GM21529 (cell line): ENCODE measurements around the gene PLEKHG5.
"Not testable (repeated sequence)": the region's sequence is repeated elsewhere in the genome, so short reads cannot be mapped to it uniquely, and the experiment has no call there.

Experiments
- ATAC-seq: cut with Tn5 transposase; IDR thresholded peaks from one replicate; pipeline ENCODE4 v1.9.1; 2021; ENCODE audit not compliant: unreplicated experiment

The PLEKHG5 gene

GRCh38 chr1:6497215-6497866 is 5.9 kb upstream of the PLEKHG5 start:
- no peak for ATAC-seq

DNA sequence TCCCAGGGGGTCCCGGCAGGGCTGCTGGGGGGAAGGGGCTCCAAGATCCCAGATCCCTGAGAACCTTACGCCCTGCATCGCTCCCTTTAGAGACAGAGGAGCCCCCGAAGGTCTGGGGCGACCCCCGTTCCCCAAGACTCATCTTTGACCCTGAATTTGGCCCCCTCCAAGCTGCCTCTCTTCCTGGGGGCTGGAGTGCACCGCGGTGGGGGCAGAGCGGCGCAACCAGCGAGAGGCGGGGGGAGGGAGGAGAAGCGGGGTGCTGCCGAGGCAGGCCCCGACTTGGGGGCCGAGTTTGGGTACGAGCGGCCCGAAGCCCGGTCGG is 5.4 kb upstream of the PLEKHG5 start:
- no peak for ATAC-seq

- no peak for ATAC-seq
These were observed 4.9 kb upstream of the PLEKHG5 start for GRCh38 chr1:6496365-6496721.

DNA sequence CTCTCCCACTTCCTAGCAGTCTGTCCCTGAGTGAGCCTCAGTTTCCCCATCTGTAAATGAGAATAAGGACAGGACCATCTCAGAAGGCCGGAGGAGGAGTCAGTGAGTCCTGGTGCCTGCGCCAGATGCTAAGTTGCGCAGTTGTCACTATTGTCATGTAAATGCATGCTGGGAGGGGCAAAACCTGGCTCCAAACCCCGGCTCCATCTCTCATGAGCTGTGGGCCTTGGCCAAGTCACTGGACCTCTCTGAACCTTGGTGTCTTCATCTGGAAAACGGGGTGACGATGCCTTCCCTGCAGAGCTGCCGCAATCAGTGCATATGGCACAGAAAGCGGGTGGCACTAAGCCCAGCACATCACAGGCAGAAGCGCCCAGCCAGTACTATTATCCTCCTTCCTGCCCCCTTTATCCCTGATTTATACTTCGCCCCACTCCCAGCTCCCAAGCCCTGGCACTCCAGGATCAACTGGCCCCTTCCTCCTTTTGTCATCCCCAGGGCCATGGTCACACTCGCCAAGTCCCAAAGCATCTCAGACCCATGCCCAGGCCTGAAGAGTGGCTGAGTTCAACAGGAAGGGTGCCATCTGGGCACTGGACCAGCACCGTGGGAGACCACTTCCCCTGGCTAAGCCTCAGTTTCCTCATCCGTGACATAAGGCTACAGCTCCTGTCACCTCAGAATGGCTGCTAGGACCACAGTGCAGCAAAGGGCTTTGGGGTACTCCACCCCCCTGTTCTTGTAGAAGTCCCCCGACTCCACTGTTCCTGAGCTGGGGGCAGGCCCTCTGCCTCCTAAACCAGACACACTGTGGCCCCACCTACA is 4.3 kb upstream of the PLEKHG5 start:
- ATAC-seq: no peak

DNA sequence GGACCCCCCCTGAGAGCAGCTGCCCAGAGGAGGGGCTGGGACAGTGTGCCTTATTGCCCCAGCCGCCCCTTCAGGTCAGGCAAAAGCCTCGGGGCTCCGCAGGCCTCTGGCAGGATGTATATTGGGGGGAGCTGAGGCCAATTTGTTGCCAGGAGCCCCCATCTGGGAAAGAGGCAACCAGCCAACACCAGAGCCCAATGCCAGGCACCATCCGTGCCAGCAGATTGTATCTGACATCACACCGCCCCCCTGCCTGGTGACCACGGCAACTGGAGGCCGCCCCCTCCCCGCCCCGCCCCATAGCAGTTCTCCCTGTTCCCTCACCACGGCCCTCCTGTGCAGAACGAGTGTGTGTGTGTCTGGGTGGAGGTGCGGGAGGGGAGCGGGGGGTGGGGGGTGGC is 3.6 kb upstream of the PLEKHG5 start:
- ATAC-seq: no peak

GRCh38 chr1:6494627-6495026 is 3.2 kb upstream of the PLEKHG5 start:
- ATAC-seq: no peak

GRCh38 chr1:6493834-6494223 is 2.4 kb upstream of the PLEKHG5 start:
- ATAC-seq: not testable (repeated sequence)

GRCh38 chr1:6491966-6492365 is 499 bp upstream of the PLEKHG5 start:
- ATAC-seq: no peak

DNA sequence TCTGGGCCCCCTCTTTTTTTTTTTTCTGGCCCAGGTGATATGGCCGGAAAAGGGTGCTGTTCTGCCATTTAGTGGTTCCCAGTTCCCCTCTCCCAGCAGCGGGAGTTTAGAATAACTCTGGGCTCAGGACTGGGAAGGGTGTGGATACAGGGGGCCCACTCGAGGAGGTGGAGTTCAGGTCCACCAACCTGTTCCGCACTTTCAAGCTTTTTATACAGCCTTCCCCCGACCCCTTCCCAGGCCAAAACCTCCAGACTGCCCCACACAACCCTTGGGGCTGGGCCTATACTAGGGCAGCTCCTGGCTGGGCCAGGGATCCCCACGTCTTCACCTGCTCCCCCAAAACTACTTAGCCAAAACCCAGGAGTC is 402 bp downstream of the PLEKHG5 start:
- ATAC-seq: no peak

- peak; percentile 56 for ATAC-seq
These were observed 1.0 kb downstream of the PLEKHG5 start for GRCh38 chr1:6490181-6491080.

- peak; percentile 52 for ATAC-seq
These were observed 1.7 kb downstream of the PLEKHG5 start for GRCh38 chr1:6489799-6490180.

- no peak for ATAC-seq
These were observed 2.1 kb downstream of the PLEKHG5 start for GRCh38 chr1:6489383-6489765.

DNA sequence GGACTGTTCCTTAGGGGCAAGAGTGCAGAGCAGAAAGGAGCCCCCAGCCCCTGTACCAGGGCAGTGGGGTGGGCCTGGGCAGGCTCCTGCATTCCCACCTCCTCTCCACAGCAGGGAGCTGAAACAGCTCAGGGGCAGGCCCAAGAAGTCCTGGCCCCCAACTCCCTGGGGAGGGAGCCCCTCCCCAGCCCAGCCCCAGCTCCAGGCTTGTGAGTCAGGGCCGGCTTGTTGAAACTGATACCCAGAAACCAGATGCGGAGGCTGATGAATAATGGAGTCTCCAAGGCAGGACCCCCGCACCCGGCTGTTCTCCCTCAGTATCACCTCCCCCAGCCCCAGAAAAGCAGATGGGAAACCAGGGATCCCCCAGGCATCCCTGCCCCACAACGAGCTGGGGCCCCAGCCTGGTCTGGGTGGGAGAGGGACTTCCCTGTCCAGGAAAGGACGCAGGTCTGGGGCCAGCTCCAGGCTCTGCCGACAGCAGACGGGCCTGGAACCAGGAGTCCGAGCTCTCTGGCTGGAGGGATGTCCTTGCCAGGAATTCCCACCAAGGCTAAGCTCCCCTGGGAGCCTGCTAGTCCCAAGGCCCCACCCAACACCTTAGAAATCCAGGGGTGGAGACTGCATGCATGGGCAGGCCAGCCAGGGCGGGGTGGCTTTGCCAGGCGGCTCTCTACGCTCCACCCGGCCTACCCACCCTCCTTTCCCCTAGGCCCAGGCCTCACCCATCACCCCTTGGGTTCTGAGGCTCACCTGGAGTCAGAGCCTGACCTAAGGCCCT is 2.7 kb downstream of the PLEKHG5 start:
- no peak for ATAC-seq

DNA sequence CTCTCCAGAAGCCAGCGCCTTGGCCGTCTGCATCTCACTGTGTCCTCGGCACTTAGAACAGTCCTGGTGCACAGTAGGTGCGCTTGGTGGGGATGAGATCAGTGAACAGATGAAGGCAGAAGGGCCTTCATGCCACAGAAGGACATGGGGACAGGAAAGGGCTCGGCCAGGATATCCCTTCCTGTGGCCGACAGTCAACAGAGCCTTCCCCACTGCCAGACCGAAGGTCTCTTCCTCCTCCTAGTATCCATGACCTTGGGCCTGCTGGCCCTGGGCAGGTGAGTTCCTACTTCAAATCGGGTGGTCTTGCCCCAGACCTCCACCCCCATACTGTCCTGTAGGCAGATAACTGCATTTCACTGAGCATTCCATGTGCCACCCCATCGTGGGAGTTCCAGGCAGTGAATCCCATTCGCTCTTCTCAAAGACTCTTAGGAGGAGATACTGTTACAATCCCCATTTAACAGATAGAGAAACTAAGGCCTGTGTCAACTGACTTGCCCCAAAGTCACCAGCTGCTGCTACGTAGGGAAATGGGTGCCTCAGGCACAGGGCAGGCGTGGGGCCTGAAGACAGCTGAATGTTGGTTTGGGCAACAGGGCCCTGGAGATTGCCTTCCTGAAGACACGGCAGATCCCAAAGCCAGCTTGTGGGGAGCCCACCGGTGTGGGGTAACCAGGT is 3.5 kb downstream of the PLEKHG5 start:
- no peak for ATAC-seq

DNA sequence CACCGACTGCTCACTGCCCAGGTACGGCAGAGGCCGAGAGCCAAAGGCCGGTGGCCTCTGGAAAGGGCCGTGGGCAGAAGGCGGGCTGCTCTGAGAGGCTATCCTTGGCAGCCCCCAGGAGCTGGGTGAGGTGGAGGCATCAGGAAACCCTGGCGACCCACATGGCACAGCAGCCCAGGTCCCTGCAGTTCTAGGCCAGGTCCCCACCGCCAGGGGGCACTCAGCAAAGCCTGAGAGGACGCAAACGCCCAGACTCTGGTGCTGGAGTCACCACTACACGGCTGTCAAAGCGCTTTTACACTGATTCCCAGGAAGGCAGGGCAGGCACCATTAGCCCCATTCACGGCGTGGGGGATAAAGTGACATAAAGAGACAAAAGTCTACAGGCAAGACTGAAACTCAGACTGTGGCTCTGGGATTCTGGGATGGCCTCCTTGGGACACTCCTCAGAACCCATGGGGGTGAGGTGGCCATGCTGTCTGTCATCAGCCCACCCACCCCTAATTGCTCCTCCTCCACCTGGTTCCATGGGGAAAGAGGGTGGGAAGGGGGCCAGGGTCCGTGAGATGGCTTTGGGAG is 4.9 kb downstream of the PLEKHG5 start:
- no peak for ATAC-seq

- ATAC-seq: no peak
These were observed 6.0 kb downstream of the PLEKHG5 start for GRCh38 chr1:6485168-6486101.

DNA sequence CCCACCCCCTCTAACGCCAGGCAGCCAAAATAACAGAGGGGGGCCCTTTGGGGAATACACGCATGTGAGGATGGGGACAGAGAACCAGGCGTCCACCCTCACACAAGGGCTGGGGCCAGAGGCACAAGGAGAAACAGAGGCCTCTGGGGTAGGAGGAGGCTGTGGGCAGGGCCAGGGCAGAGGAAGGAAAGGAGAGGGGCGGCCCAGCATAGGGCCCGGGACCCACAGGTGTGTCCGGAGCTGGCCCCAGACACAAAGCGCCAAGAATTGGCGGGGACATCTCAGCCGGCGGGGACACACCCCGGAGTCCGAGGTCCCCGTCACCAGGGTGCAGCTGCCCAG is 6.7 kb downstream of the PLEKHG5 start:
- ATAC-seq: no peak

DNA sequence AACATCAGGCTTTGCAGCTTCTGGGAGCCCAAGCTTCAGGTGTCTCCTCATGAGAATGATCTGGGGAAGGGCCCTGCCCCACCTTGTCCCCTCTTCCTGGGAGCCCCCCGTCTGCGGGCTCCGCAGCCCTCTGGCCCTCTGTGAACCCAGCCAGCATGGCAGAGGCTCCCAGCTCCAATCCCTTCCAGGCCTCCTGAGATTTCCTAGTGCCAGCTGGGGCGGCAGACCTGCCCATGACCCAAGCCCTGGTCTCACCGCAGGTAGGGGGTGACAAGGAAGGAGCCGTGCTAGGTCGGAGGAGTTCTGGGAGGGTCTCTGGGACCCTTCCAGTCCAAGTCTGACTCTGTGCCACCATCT is 7.7 kb downstream of the PLEKHG5 start:
- ATAC-seq: no peak

DNA sequence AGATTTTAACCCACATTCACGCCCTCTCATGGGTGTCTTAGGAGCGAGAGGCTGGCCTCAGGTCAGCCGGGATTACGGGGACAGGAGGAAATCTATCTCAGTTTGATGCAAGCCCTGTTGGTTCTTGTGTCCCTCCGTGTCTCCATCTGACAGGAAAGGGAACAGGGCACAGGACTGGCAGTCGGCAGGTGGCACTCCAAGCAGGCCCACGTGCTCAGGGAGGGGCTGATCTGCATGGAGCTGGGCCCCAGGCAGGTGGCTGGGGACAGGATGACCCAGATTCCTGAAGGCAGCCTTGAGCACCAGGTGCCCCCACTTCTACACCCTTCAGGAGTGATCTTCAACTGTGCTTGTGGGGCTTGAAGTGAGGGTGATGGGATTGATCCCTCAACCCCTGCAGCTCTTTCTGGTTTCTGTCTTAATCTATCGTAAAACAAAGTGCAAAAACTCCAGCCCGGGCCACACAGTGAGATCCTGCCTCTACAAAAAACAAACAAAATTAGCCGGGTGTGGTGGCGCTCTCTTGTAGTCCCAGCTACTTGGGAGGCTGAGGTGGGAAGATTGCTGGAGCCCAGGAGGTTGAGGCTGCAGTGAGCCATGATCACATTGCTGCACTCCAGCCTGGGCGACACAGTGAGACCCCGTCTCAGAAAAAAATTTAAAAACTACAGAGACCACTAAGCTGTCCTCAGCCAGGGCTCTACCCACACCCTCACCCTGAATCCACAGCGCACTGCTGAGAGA is 8.3 kb downstream of the PLEKHG5 start:
- no peak for ATAC-seq
